Upper lobe of right lung (tissue), 1 donor: Measurements from ENCODE around the gene KNDC1. TPM values are rescaled to one million over a fixed set of nuclear protein-coding genes. Genes with fewer than 3 reads are reported as not detected.

Source experiments
- ATAC-seq: fragments of 200-7000 bp; cut with Tn5 transposase; one replicate; pipeline ENCODE4 v1.9.1; 2020; ENCODE audit warnings: mild to moderate bottlenecking, moderate library complexity
- DNase-seq: peaks from one replicate; pipeline ENCODE4 v3.0.0-alpha.2; 2020
- H3K27ac ChIP-seq: fragments of 200-600 bp; one replicate; pipeline ENCODE4 v1.8.0; 2022
- H3K27me3 ChIP-seq: fragments of 200-600 bp; one replicate; pipeline ENCODE4 v1.8.0; 2022; ENCODE audit warnings: mild to moderate bottlenecking
- H3K36me3 ChIP-seq: fragments of 200-600 bp; one replicate; pipeline ENCODE4 v1.8.0; 2022
- H3K4me1 ChIP-seq: fragments of 200-600 bp; one replicate; pipeline ENCODE4 v1.8.0; 2022
- H3K4me3 ChIP-seq: fragments of 200-600 bp; one replicate; pipeline ENCODE4 v1.8.0; 2022; ENCODE audit warnings: mild to moderate bottlenecking
- H3K9me3 ChIP-seq: fragments of 200-600 bp; one replicate; pipeline ENCODE4 v1.8.0; 2022
- intact Hi-C: fragments of 100-400 bp; cut with DNase I; formaldehyde crosslinking; loops from one replicate; pipeline ENCODE4 v1.11.0; 2022
- total RNA-seq: library from RNA; stranded (reverse); fragmentation: NEBNext Ultra II Directional; extraction: Animal tissue kit (Norgen Biotek cat#: 25700); gene quantifications from one replicate; pipeline ENCODE4 v1.2.1, GENCODE V29; 2021
- TF ChIP-seq, protein P1 (sequence below): fragments of 200-600 bp; IDR thresholded peaks from one replicate; pipeline ENCODE4 v1.8.0; 2022; ENCODE audit warnings: antibody characterized with exemption
- donor health status: DM: no; HTN: yes; CAD: no; lungs with severe emphysema.

Gene KNDC1
- total RNA-seq, 1 donor from 2014 or later: 14.3 TPM

DNA sequence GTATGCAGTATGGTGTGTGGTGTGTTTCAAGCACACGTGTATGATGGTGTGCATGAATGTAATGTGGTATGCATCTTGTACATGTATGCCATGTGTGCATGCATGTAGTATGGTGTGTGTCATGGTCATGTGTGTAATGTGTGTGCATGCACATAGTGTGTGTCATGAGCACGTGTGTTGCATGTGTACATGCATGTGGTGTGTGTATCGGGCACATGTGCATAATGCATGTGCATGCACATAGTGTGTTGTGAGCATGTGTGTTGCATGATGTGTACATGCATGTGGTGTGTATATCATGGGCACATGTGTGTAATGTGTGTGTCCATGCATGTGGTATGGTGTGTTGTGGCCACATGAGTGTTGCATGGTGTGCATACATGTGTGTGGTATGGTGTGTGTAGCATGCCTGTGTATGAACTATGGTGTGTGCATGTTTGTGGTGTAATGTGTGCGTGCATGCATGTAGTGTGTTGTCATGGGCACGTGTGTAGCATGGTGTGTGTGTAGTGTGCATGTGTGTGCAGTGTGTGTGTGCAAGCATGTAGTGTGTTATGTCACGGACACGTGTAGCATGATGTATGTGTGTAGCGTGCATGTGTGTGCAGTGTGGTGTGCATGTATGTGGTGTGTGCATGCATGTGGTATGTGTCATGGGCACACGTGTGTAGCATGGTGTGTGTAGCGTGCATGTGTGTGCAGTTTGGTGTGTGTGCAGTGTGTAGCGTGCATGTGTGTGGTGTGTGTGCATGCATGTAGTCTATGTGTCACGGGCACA lies 17.6 kb downstream of the KNDC1 start:
- intact Hi-C loops: no loop called here

DNA sequence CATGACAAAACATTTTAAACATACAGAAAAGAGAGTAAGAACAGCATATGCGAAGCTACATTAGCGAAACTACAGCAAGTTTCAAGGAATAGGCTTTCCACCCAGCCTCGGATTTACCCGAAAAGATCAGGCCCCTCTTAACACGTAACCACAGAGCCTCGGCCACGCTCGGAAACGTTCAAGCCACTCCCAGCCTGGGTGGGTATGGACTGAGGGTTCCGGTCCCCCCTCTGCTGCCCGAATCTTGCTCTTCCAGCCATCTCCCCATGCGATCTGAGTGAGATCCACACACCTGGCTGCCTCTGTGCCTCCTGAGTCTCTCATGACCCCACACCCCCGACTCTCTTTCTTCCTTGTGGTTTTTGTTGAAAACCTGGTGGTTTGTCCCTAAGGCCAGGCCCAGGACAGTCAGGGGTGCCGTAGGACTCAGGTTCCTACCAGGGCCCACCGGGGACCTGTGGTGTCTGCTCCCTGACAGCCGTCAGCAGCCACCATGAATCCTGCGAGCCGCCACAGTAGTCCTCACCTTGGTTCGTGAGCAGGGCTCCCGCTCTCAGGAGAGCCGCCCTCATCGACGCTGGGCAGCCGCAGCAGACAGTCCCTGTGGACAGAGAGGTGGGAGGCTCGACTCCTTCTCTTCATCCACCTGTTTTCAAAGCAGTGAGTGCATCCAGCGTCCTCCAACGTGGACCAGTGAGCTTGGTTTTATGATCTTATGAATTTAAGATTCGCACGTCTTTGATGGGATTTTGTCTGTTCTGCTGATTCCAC lies 18.5 kb downstream of the KNDC1 start:
- TF ChIP-seq, protein P1, sequence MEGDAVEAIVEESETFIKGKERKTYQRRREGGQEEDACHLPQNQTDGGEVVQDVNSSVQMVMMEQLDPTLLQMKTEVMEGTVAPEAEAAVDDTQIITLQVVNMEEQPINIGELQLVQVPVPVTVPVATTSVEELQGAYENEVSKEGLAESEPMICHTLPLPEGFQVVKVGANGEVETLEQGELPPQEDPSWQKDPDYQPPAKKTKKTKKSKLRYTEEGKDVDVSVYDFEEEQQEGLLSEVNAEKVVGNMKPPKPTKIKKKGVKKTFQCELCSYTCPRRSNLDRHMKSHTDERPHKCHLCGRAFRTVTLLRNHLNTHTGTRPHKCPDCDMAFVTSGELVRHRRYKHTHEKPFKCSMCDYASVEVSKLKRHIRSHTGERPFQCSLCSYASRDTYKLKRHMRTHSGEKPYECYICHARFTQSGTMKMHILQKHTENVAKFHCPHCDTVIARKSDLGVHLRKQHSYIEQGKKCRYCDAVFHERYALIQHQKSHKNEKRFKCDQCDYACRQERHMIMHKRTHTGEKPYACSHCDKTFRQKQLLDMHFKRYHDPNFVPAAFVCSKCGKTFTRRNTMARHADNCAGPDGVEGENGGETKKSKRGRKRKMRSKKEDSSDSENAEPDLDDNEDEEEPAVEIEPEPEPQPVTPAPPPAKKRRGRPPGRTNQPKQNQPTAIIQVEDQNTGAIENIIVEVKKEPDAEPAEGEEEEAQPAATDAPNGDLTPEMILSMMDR: no peak
- intact Hi-C loops: no loop called here
- H3K27ac ChIP-seq: no peak overlapping the region
- no peaks in the 10 kb centered on the region for H3K27me3 ChIP-seq
- ATAC-seq: no peak
- H3K4me1 ChIP-seq: no peaks in the 10 kb centered on the region
- no peaks in the 10 kb centered on the region for H3K9me3 ChIP-seq
- peak; percentile 37 for DNase-seq
- H3K4me3 ChIP-seq: no peak overlapping the region
- H3K36me3 ChIP-seq: no peaks in the 10 kb centered on the region

More for the DNA sequence above, 17.6 kb downstream of the KNDC1 start:
- Histone ChIP-seq H3K4me3 (no peak overlapping the region), H3K27me3 (no peaks in the 10 kb centered on the region), H3K4me1 (no peaks in the 10 kb centered on the region), H3K27ac (no peak overlapping the region), H3K9me3 (no peaks in the 10 kb centered on the region), H3K36me3 (no peaks in the 10 kb centered on the region)
- TF ChIP-seq, protein P1: no peak
- DNase-seq: no peak
- no peak for ATAC-seq

DNA sequence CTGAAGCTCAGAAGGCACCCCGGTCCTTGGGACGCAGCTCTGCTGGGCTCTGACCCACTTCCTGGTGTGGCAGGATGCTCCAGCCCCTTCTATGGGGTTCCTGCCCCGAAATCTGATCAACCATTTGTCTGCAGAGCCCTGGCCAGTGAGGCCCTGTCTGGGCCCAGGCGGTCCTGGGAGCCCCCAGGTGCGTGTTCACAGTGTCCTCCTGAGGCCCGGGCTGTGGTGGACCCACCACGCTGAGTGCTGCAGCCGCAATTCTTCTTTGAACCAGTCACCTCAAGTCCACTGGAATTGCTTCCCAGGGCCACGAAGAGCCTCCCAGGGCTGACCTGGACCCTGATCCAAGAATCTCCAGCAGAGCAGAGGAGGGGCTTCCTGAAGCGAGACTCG lies 19.1 kb downstream of the KNDC1 start:
- no peak overlapping the region for H3K4me3 ChIP-seq
- TF ChIP-seq, protein P1: no peak
- no peaks in the 10 kb centered on the region for H3K9me3 ChIP-seq
- intact Hi-C loops: no loop called here
- no peaks in the 10 kb centered on the region for H3K4me1 ChIP-seq
- no peak overlapping the region for H3K27ac ChIP-seq
- H3K36me3 ChIP-seq: no peaks in the 10 kb centered on the region
- ATAC-seq (no peak), DNase-seq (no peak)
- no peaks in the 10 kb centered on the region for H3K27me3 ChIP-seq

DNA sequence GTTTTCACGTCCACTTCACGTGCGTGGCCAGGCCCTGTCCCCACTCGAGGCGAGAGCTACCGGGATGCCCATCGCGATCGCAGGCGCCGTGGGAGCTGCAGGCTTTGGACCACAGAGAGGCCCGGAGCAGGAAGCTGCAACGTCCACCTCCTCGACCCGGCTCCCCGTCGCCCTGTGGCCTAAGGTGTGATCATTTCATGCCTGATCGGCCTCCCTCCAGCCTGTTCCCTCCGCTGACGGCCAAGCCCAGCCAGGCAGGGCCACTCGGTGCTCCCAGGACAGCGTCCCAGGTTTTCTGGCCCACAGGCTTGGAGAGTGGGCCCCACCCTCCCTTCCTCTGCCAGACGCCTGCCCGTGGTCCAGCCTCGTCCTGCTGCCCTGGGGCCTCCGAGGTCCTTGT lies 19.6 kb downstream of the KNDC1 start:
- ATAC-seq: no peak
- intact Hi-C loops: no loop called here
- Histone ChIP-seq H3K4me3 (no peak overlapping the region), H3K4me1 (no peaks in the 10 kb centered on the region), H3K36me3 (no peaks in the 10 kb centered on the region), H3K27me3 (no peaks in the 10 kb centered on the region), H3K27ac (no peak overlapping the region), H3K9me3 (no peaks in the 10 kb centered on the region)
- TF ChIP-seq, protein P1: no peak
- DNase-seq: peak; percentile 54

DNA sequence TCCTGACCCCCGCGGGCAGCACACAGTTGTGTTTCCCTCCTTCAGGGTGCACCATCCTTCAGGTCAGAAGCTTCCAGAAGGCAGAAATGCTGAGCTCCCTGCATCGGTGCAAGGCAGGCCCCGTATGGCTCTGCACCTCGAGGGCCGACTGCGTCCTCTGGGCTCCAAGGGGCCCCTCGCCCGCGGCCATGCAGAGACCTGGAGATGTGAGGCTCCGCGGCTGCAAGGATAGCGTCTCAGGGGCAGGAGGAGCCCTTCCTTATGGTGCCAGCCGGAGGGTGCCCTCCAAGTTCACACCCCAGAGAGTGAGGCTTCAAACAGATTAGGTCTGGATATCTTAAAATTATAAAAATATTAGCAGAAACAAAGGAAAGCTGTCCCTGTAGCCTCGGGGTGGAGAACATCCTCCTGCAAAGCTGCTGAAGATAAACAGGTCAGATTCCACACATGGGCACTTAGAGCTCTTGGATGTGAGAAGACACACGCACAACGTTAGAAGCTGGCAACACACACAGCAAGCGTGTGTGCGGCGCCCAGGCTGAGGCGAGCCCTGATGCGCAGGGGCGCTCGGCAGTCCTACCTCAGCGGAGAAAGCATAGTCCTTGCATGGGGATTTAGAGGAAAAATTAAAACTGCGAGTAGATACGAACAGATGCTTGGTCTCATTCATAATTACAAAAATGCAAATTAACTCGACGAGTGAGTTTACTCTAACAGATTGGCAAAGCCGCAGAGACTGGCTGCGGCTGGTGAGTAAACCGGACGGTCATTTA lies 20.4 kb downstream of the KNDC1 start:
- DNase-seq (peak; percentile 43), ATAC-seq (no peak)
- H3K27ac ChIP-seq: no peak overlapping the region
- intact Hi-C loops: no loop called here
- no peak overlapping the region for H3K4me3 ChIP-seq
- no peaks in the 10 kb centered on the region for H3K36me3 ChIP-seq
- H3K9me3 ChIP-seq: no peaks in the 10 kb centered on the region
- TF ChIP-seq, protein P1: no peak
- no peaks in the 10 kb centered on the region for H3K27me3 ChIP-seq
- H3K4me1 ChIP-seq: no peaks in the 10 kb centered on the region
